GM23248 (cell line): ENCODE measurements around the gene COL26A1.

Experiments used
- EZH2 ChIP-seq: fragments of 200-600 bp; sonication (generic); IDR thresholded peaks from 2 replicates; pipeline ENCODE4 v1.6.1; 2018; ENCODE audit warnings: antibody characterized with exemption, mild to moderate bottlenecking; ENCODE audit not compliant: insufficient read depth, poor library complexity, severe bottlenecking
- EZH2phosphoT487 ChIP-seq: fragments of 200-600 bp; sonication (generic); IDR thresholded peaks from 2 replicates; pipeline ENCODE4 v1.6.1; 2018; ENCODE audit warnings: antibody characterized with exemption, moderate library complexity, mild to moderate bottlenecking, low read depth; ENCODE audit not compliant: insufficient read depth

GRCh38 chr7:101315336-101315735, 47.3 kb upstream of the COL26A1 start:
- TF ChIP-seq EZH2phosphoT487 (no peak), EZH2 (no peak)
